GM18505 (cell line): Measurements from ENCODE around the gene RLN3.
"Not testable (repeated sequence)": the region's sequence is repeated elsewhere in the genome, so short reads cannot be mapped to it uniquely, and the experiment has no call there.

Experiments
- ATAC-seq: cut with Tn5 transposase; IDR thresholded peaks from one replicate; pipeline ENCODE4 v1.9.1; 2021; ENCODE audit not compliant: unreplicated experiment
- POLR2A ChIP-seq: IDR thresholded peaks from 4 replicates; pipeline ENCODE4 v1.6.1; 2011; ENCODE audit warnings: borderline replicate concordance; ENCODE audit not compliant: insufficient read depth, insufficient read length; ENCODE audit errors: extremely low read depth

The RLN3 gene

DNA sequence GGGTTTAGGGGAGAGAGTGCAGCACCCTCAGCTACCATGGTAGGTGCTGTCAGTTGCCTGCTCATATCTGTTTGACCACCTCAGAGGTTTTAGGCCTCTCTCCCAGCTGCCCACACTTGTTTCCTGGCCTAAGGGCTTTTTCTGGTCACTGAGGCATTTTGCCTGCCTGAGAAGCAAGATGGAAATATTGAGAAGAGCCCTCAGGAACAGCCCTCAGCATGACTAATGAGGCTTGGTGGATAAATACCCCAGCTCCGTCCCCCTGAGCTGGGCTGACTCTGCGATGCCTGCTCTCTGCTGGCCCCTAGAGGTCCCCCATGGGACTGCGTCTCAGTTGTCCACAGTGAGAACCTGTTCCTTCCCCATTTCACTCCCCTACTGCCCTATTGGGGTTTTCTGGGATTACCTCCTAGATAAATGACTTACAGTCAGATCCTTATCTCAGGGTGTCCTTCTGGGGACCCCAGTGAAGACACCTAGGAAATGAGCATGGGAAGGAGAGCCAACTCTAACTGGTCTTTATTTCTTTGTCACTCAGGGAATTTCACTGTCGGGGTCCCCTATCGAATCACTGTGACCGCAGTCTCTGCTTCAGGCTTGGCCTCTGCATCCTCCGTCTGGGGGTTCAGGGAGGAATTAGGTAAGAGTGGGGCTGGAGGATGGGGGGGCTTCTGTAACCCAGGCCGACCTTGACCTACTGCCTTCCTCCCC is 20.6 kb downstream of the RLN3 start:
- no peak for ATAC-seq

GRCh38 chr19:14050512-14050911 is 22.6 kb downstream of the RLN3 start:
- ATAC-seq, result no peak

More for the DNA sequence above, 20.6 kb downstream of the RLN3 start:
- TF ChIP-seq POLR2A, result no peak

DNA sequence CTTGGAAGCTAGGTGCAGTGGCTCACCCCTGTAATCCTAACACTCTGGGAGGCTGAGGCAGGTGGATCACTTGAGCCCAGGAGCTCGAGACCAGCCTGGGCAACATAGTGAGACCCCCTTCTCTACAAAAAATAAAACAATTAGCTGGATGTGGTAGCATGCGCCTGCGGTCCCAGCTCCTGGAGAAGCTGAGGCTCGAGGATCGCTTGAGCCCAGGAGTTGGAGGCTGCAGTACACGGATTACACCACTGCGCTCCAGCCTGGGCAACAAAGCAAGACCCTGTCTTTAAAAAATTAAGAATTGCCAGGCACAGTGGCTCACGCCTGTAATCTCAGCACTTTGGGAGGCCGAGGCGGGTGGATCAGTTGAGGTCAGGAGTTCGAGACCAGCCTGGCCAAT is 23.0 kb downstream of the RLN3 start:
- not testable (repeated sequence) for ATAC-seq

More at GRCh38 chr19:14050512-14050911, 22.6 kb downstream of the RLN3 start:
- TF ChIP-seq POLR2A, result no peak

GRCh38 chr19:14051980-14052379 is 24.0 kb downstream of the RLN3 start:
- ATAC-seq, result no peak
- no peak for TF ChIP-seq POLR2A

DNA sequence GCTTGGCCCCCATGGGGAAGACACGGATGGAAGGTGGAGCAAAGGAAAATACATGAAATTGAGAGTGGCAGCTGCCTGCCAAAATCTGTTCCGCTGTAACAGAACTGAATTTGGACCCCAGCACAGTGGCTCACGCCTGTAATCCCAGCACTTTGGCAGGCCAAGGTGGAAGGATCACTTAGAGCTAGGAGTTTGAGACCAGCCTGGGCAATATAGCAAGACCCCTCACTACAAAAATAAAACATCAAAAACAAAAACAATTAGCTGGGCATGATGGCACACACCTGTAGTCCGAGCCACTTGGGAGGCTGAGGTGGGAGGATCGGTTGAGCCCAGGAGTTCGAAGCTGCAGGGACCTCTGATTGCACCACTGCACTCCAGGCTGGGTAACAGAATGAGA is 24.5 kb downstream of the RLN3 start:
- TF ChIP-seq POLR2A, result no peak
- no peak for ATAC-seq

DNA sequence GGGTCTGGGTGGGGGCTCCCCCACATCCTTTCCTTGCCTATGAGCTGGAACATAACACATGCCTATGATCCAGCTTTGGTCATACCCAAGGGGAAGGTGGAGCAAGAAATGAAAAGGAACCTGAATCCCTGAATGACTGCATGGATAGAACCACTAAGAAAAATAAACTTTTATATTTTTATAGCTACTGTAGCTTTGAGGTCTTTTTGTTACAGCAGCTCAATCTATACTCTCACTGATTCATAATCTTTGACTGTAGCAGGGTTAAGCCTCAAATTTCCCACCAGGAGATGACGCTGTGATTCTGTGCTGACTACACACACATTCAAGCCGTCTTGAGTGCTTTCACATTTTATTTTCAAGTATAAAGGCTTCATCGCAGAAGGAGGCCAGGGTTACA is 25.1 kb downstream of the RLN3 start:
- no peak for TF ChIP-seq POLR2A
- no peak for ATAC-seq

DNA sequence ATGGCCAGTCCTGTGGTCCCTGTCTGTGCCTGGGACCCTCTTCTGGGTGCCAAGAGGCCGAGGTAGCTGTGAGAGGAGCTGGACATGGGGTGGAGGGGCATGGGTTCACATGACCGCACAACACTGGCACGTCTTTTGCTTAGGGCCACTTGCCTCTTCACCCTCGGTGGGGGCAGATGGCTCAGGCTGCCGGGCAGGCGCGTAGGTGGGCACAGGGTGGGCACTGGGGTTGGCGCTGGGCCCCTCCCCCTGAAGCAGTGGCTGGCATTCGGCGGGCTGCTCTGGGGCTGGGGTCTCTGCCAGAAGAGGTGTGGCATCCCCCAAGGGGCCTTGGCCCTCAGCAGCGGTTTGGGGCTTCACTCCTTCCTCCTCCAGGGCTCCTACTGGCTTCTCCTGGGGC is 25.6 kb downstream of the RLN3 start:
- no peak for TF ChIP-seq POLR2A
- ATAC-seq, result no peak

- TF ChIP-seq POLR2A, result no peak
Observed at GRCh38 chr19:14054099-14054498, 26.2 kb downstream of the RLN3 start.

DNA sequence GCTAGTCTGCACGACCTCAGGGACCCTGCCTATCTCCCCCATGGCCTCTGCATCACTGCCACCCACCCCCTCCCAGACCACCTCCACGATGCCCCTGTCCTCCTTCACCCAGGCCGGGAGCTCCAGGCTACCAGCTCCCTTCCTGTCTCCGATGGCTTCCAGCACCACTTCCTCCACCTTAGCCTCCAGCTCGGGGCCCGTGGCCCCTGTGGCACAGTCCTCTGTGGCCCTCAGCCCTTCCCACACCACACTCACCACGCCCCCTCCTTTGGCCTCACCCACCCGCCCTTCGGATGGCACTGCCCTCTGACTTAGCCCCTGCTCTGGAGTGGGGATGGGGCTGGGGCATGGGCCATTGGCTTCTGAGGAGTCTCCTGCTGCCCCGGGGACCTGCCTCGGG is 26.8 kb downstream of the RLN3 start:
- no peak for TF ChIP-seq POLR2A
- ATAC-seq, result no peak

More at GRCh38 chr19:14054099-14054498, 26.2 kb downstream of the RLN3 start:
- no peak for ATAC-seq

- no peak for ATAC-seq
- TF ChIP-seq POLR2A, result no peak
Observed at GRCh38 chr19:14055396-14055795, 27.4 kb downstream of the RLN3 start.

GRCh38 chr19:14056069-14056666 is 28.2 kb downstream of the RLN3 start:
- ATAC-seq, result no peak
- no peak for TF ChIP-seq POLR2A

- no peak for TF ChIP-seq POLR2A
- no peak for ATAC-seq
Observed at GRCh38 chr19:14056741-14057356, 28.9 kb downstream of the RLN3 start.

- no peak for ATAC-seq
- TF ChIP-seq POLR2A, result no peak
Observed at GRCh38 chr19:14058182-14059092, 30.5 kb downstream of the RLN3 start.

DNA sequence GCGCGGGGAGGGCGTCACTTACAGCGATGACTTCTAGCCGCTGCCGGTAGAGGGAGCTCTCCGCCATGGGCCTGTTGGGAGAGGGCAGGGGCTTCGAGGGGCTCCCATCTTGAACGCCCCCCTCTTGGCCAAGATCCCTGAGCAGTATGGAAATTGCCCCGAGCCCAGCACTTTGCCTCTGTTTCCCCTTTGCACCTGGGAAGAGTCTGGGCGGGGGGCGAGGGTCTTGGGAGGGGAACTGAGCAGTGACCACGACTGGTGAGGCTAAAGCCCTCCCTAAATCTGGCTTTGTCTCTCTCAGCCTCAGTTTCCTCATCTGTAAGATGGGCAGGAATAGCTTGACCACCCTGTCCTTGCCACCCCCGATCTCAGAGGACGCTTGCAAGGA is 31.1 kb downstream of the RLN3 start:
- TF ChIP-seq POLR2A, result no peak
- no peak for ATAC-seq

GRCh38 chr19:14059652-14060155 is 31.8 kb downstream of the RLN3 start:
- ATAC-seq, result no peak
- TF ChIP-seq POLR2A, result no peak
